ENCODE measurements around the gene PPP1R10. TPM values are rescaled to one million over a fixed set of nuclear protein-coding genes. Genes with fewer than 3 reads are reported as not detected.

Gene PPP1R10
- polyA plus RNA-seq, 1 donor from 2014 or later = 28.0 TPM

Other genes with a start within 250 kb of the PPP1R10 start
- 2,343 TPM for gene HLA-E, start 127.7 kb downstream of the PPP1R10 start, polyA plus RNA-seq
- 46.1 TPM for gene GNL1, start 60.8 kb downstream of the PPP1R10 start, polyA plus RNA-seq
- 8.8 TPM for gene PRR3, start 59.9 kb downstream of the PPP1R10 start, polyA plus RNA-seq
- 33.7 TPM for gene ABCF1, start 45.8 kb downstream of the PPP1R10 start, polyA plus RNA-seq
- 146 TPM for gene MRPS18B, start 597 bp upstream of the PPP1R10 start, polyA plus RNA-seq
- gene ATAT1, start 9.6 kb upstream of the PPP1R10 start, polyA plus RNA-seq = 2.0 TPM
- 26.9 TPM for gene C6orf136, start 29.9 kb upstream of the PPP1R10 start, polyA plus RNA-seq
- gene DHX16, start 55.8 kb upstream of the PPP1R10 start, polyA plus RNA-seq = 21.6 TPM
- gene PPP1R18, start 69.4 kb upstream of the PPP1R10 start, polyA plus RNA-seq = 91.7 TPM
- gene NRM, start 73.7 kb upstream of the PPP1R10 start, polyA plus RNA-seq = 56.1 TPM
- 4.6 TPM for gene MDC1, start 100.0 kb upstream of the PPP1R10 start, polyA plus RNA-seq
- gene TUBB, start 103.1 kb upstream of the PPP1R10 start, polyA plus RNA-seq = 156 TPM
- 97.3 TPM for gene FLOT1, start 125.4 kb upstream of the PPP1R10 start, polyA plus RNA-seq
- 0.73 TPM for gene IER3, start 127.3 kb upstream of the PPP1R10 start, polyA plus RNA-seq